ENCODE data around the gene ATG16L2. TPM values are rescaled to one million over a fixed set of nuclear protein-coding genes. Genes with fewer than 3 reads are reported as not detected.
A peak's percentile ranks its signal among the peaks of the same experiment; 100 is the strongest.

ATG16L2 gene
- total and polyA plus RNA-seq, 4 donors, result 4.7 to 17.8 (median 7.4) TPM

- 83% methylated on average over 4 of the region's 4 CpGs for WGBS
- no peak for TF ChIP-seq FOXA2 (IDR thresholded peaks at IDR 0.05)
- no peak for TF ChIP-seq SP1 (IDR thresholded peaks at IDR 0.05)
- no peak for TF ChIP-seq RXRA (IDR thresholded peaks at IDR 0.05)
- TF ChIP-seq HNF4G (IDR thresholded peaks at IDR 0.05), result no peak
- no peak for TF ChIP-seq YY1 (IDR thresholded peaks at IDR 0.05)
- TF ChIP-seq TAF1 (conservative IDR thresholded peaks at IDR 0.05), result no peak
- no peak for TF ChIP-seq NR2F2 (IDR thresholded peaks at IDR 0.05)
- no peak for TF ChIP-seq GABPA (IDR thresholded peaks at IDR 0.05 in 1 of 2, conservative IDR thresholded peaks at IDR 0.05 in 1 of 2)
- TF ChIP-seq MAX (IDR thresholded peaks at IDR 0.05), result no peak
- TF ChIP-seq JUND (IDR thresholded peaks at IDR 0.05), result no peak
- no peak for TF ChIP-seq HNF4A (conservative IDR thresholded peaks at IDR 0.05)
- no peak for TF ChIP-seq REST (IDR thresholded peaks at IDR 0.05)
- TF ChIP-seq ZBTB33 (IDR thresholded peaks at IDR 0.05), result no peak
- no peak for TF ChIP-seq FOXA1 (IDR thresholded peaks at IDR 0.05)
- no peak for TF ChIP-seq EGR1 (IDR thresholded peaks at IDR 0.05; ENCODE audit: low read depth in 2 of 2)
- H3K9ac ChIP-seq (ENCODE audit: low read depth in 1 of 2, low read length in 2 of 2), result no peak overlapping the region
- peaks cover 6 to 43% (median 28%) of the 10 kb centered on the region in 4 donors for H3K36me3 ChIP-seq (ENCODE audit: control insufficient read depth in 4 of 4, insufficient read depth in 3 of 4, low read depth in 1 of 4, low read length in 3 of 4)
- no peak for DNase-seq (ENCODE audit: low spot score)
- no peak overlapping the region for H3K27ac ChIP-seq (ENCODE audit: low read depth in 1 of 2, low read length in 2 of 2)
- no peak overlapping the region for H3K4me3 ChIP-seq (ENCODE audit: low read depth in 1 of 3, low read length in 3 of 3)
- no peaks in the 10 kb centered on the region for H3K27me3 ChIP-seq (ENCODE audit: control insufficient read depth in 4 of 4, insufficient read depth in 4 of 4, low read length in 3 of 4)
- H3K9me3 ChIP-seq (ENCODE audit: control insufficient read depth in 4 of 4, low read length in 3 of 4), result no peaks in the 10 kb centered on the region
- no peaks in the 10 kb centered on the region for H3K4me1 ChIP-seq (ENCODE audit: control insufficient read depth in 4 of 4, insufficient read depth in 4 of 4, low read length in 3 of 4)
These were observed 30.1 kb downstream of the ATG16L2 start for GRCh38 chr11:72844356-72844755.

DNA sequence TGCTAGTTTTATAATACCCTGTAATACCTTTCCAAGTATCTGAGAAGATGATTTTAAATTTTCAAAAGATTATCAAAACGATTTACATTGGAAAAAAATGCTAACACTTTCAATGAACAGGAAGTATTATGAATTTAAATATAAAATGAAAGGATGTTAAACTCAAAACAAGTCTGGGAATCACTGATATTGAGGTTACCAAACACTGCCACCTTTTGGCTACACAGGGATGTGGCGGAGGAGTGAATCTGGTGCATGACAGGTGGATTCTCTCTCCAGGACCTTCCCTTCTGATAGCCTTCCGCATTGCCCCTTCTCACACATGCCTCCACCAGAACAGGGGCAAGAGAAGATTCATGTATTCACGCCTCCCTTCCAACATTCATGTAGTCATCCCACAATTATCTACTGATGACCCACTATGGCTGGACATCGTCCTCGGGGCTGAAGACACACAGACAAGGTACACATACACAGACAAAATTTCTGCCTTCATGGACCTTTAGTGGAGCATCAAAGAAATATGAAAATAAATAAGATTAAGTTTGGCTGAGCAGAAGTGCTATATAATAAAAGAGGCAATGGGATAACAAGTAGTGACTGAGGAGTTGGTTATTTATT is 34.7 kb downstream of the ATG16L2 start:
- 75% methylated on average over 6 of the region's 6 CpGs for WGBS
- H3K4me1 ChIP-seq (ENCODE audit: control insufficient read depth in 4 of 4, insufficient read depth in 4 of 4, low read length in 3 of 4), result no peaks in the 10 kb centered on the region
- H3K36me3 ChIP-seq (ENCODE audit: control insufficient read depth in 4 of 4, insufficient read depth in 3 of 4, low read depth in 1 of 4, low read length in 3 of 4), result peaks cover 2 to 8% (median 3%) of the 10 kb centered on the region in 4 donors
- no peak overlapping the region for H3K9ac ChIP-seq (ENCODE audit: low read depth in 1 of 2, low read length in 2 of 2)
- no peak for DNase-seq (ENCODE audit: low spot score)
- H3K27ac ChIP-seq (ENCODE audit: low read depth in 1 of 2, low read length in 2 of 2), result no peak overlapping the region
- no peaks in the 10 kb centered on the region for H3K27me3 ChIP-seq (ENCODE audit: control insufficient read depth in 4 of 4, insufficient read depth in 4 of 4, low read length in 3 of 4)
- no peak for TF ChIP-seq ZBTB33 (IDR thresholded peaks at IDR 0.05)
- peak; percentile 62 for TF ChIP-seq CTCF (IDR thresholded peaks at IDR 0.05; ENCODE audit: low read depth, low read length, missing input control)
- peak; percentile 72 to 80 for TF ChIP-seq RAD21 (IDR thresholded peaks at IDR 0.05)
- no peak for TF ChIP-seq HNF4A (conservative IDR thresholded peaks at IDR 0.05)
- no peak for TF ChIP-seq FOXA1 (IDR thresholded peaks at IDR 0.05)
- TF ChIP-seq, protein P1, sequence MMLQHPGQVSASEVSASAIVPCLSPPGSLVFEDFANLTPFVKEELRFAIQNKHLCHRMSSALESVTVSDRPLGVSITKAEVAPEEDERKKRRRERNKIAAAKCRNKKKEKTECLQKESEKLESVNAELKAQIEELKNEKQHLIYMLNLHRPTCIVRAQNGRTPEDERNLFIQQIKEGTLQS (IDR thresholded peaks at IDR 0.05), result no peak
- no peak for TF ChIP-seq HNF4G (IDR thresholded peaks at IDR 0.05)
- TF ChIP-seq TAF1 (conservative IDR thresholded peaks at IDR 0.05), result no peak
- TF ChIP-seq GABPA (IDR thresholded peaks at IDR 0.05 in 1 of 2, conservative IDR thresholded peaks at IDR 0.05 in 1 of 2), result no peak
- TF ChIP-seq FOXA2 (IDR thresholded peaks at IDR 0.05), result no peak
- TF ChIP-seq SP1 (IDR thresholded peaks at IDR 0.05), result no peak
- no peak for TF ChIP-seq MAX (IDR thresholded peaks at IDR 0.05)
- no peak for TF ChIP-seq EGR1 (IDR thresholded peaks at IDR 0.05; ENCODE audit: low read depth in 2 of 2)
- no peak for TF ChIP-seq RXRA (IDR thresholded peaks at IDR 0.05)
- no peak overlapping the region for H3K4me3 ChIP-seq (ENCODE audit: low read depth in 1 of 3, low read length in 3 of 3)
- H3K9me3 ChIP-seq (ENCODE audit: control insufficient read depth in 4 of 4, low read length in 3 of 4), result no peaks in the 10 kb centered on the region

Data from liver (tissue), 9 donors.